Glutamatergic neuron (in vitro differentiated cells): ENCODE measurements around the gene F10. TPM values are rescaled to one million over a fixed set of nuclear protein-coding genes. Genes with fewer than 3 reads are reported as not detected.

Source experiments
- DNase-seq: peaks from one replicate; pipeline ENCODE4 v3.0.0; 2022
- H3K27ac Mint-ChIP-seq: one replicate; pipeline ENCODE4 v1.8.0; 2020; ENCODE audit warnings: mild to moderate bottlenecking, mixed read lengths, inconsistent platforms; ENCODE audit not compliant: unreplicated experiment
- H3K27me3 Mint-ChIP-seq: one replicate; pipeline ENCODE4 v1.8.0; 2020; ENCODE audit warnings: mild to moderate bottlenecking, moderate library complexity, mixed read lengths, inconsistent platforms; ENCODE audit not compliant: unreplicated experiment
- H3K36me3 Mint-ChIP-seq: one replicate; pipeline ENCODE4 v1.8.0; 2020; ENCODE audit warnings: mild to moderate bottlenecking, mixed read lengths, inconsistent platforms; ENCODE audit not compliant: unreplicated experiment
- H3K4me1 Mint-ChIP-seq: one replicate; pipeline ENCODE4 v1.8.0; 2020; ENCODE audit warnings: mild to moderate bottlenecking, low read depth, mixed read lengths, inconsistent platforms; ENCODE audit not compliant: unreplicated experiment
- H3K4me3 Mint-ChIP-seq: one replicate; pipeline ENCODE4 v1.8.0; 2020; ENCODE audit warnings: mild to moderate bottlenecking, mixed read lengths, inconsistent platforms; ENCODE audit not compliant: unreplicated experiment
- H3K9me3 Mint-ChIP-seq: one replicate; pipeline ENCODE4 v1.8.0; 2020; ENCODE audit warnings: mild to moderate bottlenecking, moderate library complexity, mixed read lengths, inconsistent platforms; ENCODE audit not compliant: unreplicated experiment
- CTCF ChIP-seq: fragments of 200-600 bp; sonication (generic); IDR thresholded peaks from one replicate; pipeline ENCODE4 v1.5.0; 2021; ENCODE audit not compliant: partially characterized antibody, unreplicated experiment
- total RNA-seq: library from RNA; stranded (reverse); fragmentation: NEBNext Ultra II Directional; extraction: Animal tissue kit (Norgen Biotek cat#: 25700); gene quantifications from one replicate; pipeline ENCODE4 v1.2.1, GENCODE V29; 2021; ENCODE audit not compliant: unreplicated experiment

The F10 gene
- total RNA-seq, 1 donor from 2014 or later: 0.74 TPM

GRCh38 chr13:113141601-113141970 lies 19.0 kb downstream of the F10 start:
- DNase-seq: no peak
- no peak overlapping the region for H3K4me3 Mint-ChIP-seq
- H3K36me3 Mint-ChIP-seq: no peaks in the 10 kb centered on the region
- H3K9me3 Mint-ChIP-seq: no peaks in the 10 kb centered on the region
- H3K27me3 Mint-ChIP-seq: no peaks in the 10 kb centered on the region
- no peak overlapping the region for H3K27ac Mint-ChIP-seq
- no peak for TF ChIP-seq CTCF
- H3K4me1 Mint-ChIP-seq: no peaks in the 10 kb centered on the region

- peaks cover 2% of the 10 kb centered on the region for H3K9me3 Mint-ChIP-seq
These were observed 20.3 kb downstream of the F10 start for GRCh38 chr13:113142876-113143275.

GRCh38 chr13:113143466-113144254 lies 21.1 kb downstream of the F10 start:
- TF ChIP-seq CTCF: no peak
- Mint-ChIP-seq H3K9me3 (peaks cover 2% of the 10 kb centered on the region), H3K4me3 (no peak overlapping the region), H3K4me1 (no peaks in the 10 kb centered on the region), H3K36me3 (no peaks in the 10 kb centered on the region), H3K27ac (no peak overlapping the region), H3K27me3 (no peaks in the 10 kb centered on the region)
- DNase-seq: no peak

More at GRCh38 chr13:113142876-113143275, 20.3 kb downstream of the F10 start:
- no peak overlapping the region for H3K4me3 Mint-ChIP-seq
- H3K36me3 Mint-ChIP-seq: no peaks in the 10 kb centered on the region
- H3K4me1 Mint-ChIP-seq: no peaks in the 10 kb centered on the region
- TF ChIP-seq CTCF: no peak
- DNase-seq: no peak
- H3K27me3 Mint-ChIP-seq: no peaks in the 10 kb centered on the region
- no peak overlapping the region for H3K27ac Mint-ChIP-seq

GRCh38 chr13:113144255-113144629 lies 21.6 kb downstream of the F10 start:
- no peak overlapping the region for H3K27ac Mint-ChIP-seq
- H3K4me3 Mint-ChIP-seq: no peak overlapping the region
- DNase-seq: no peak
- peaks cover 2% of the 10 kb centered on the region for H3K9me3 Mint-ChIP-seq
- no peaks in the 10 kb centered on the region for H3K4me1 Mint-ChIP-seq
- H3K36me3 Mint-ChIP-seq: no peaks in the 10 kb centered on the region
- peaks cover 4% of the 10 kb centered on the region for H3K27me3 Mint-ChIP-seq
- no peak for TF ChIP-seq CTCF

- Mint-ChIP-seq H3K36me3 (no peaks in the 10 kb centered on the region), H3K27me3 (peaks cover 4% of the 10 kb centered on the region), H3K27ac (no peak overlapping the region), H3K4me3 (no peak overlapping the region), H3K4me1 (peaks cover 3% of the 10 kb centered on the region), H3K9me3 (peaks cover 4% of the 10 kb centered on the region)
- no peak for TF ChIP-seq CTCF
- no peak for DNase-seq
These were observed 22.9 kb downstream of the F10 start for GRCh38 chr13:113145496-113145895.
